Subcutaneous adipose tissue (tissue), 4 donors: ENCODE data around the gene SGIP1. TPM values are rescaled to one million over a fixed set of nuclear protein-coding genes. Genes with fewer than 3 reads are reported as not detected.

Experiments
- CTCF ChIP-seq: fragments of 450-650 bp; IDR thresholded peaks from one replicate; pipeline ENCODE4 v1.5.1; 2016; ENCODE audit warnings: low read depth, mild to moderate bottlenecking, control low read depth, antibody characterized with exemption, moderate library complexity
- total RNA-seq, 4 donors: library from RNA; depleted of rRNA; stranded (reverse); fragments of >200 nt; gene quantifications; one replicate each; pipeline ENCODE4 v1.1.0, GENCODE V29; 2016

The SGIP1 gene
- total RNA-seq, 4 donors from 2014 or later, result 5.9 to 23.1 (median 18.0) TPM

GRCh38 chr1:66757722-66758240 is 223.8 kb downstream of the SGIP1 start:
- TF ChIP-seq CTCF, result no peak

GRCh38 chr1:66758241-66758755 is 224.3 kb downstream of the SGIP1 start:
- no peak for TF ChIP-seq CTCF

GRCh38 chr1:66760506-66760905 is 226.6 kb downstream of the SGIP1 start:
- TF ChIP-seq CTCF, result no peak

GRCh38 chr1:66761221-66761620 is 227.3 kb downstream of the SGIP1 start:
- no peak for TF ChIP-seq CTCF

- no peak for TF ChIP-seq CTCF
These were observed 231.1 kb downstream of the SGIP1 start for GRCh38 chr1:66764994-66765578.

- no peak for TF ChIP-seq CTCF
These were observed 233.7 kb downstream of the SGIP1 start for GRCh38 chr1:66767626-66768025.

- no peak for TF ChIP-seq CTCF
These were observed 235.0 kb downstream of the SGIP1 start for GRCh38 chr1:66768965-66769364.
